Neural cell (in vitro differentiated cells): Measurements from ENCODE around the gene MYRIP.

Source experiments
- EZH2 ChIP-seq: fragments of 200-600, 300-800 bp; shearing (Covaris generic), sonication (generic); IDR thresholded peaks from 2 replicates; pipeline ENCODE4 v1.6.1; 2014; ENCODE audit warnings: antibody characterized with exemption, low read length, borderline replicate concordance, mild to moderate bottlenecking; ENCODE audit not compliant: insufficient read depth, poor library complexity, severe bottlenecking
- POLR2AphosphoS5 ChIP-seq: IDR thresholded peaks from 2 replicates; pipeline ENCODE4 v1.6.1; 2012
- RAD21 ChIP-seq: fragments of 450-650 bp; conservative IDR thresholded peaks from 2 replicates; pipeline ENCODE4 v1.6.1; 2014; ENCODE audit warnings: antibody characterized with exemption, mild to moderate bottlenecking, moderate library complexity
- SMC3 ChIP-seq: fragments of 450-650 bp; conservative IDR thresholded peaks from 2 replicates; pipeline ENCODE4 v1.6.1; 2014; ENCODE audit warnings: antibody characterized with exemption, mild to moderate bottlenecking, moderate library complexity; ENCODE audit not compliant: poor library complexity
- TAF1 ChIP-seq: IDR thresholded peaks from 2 replicates; pipeline ENCODE4 v1.6.1; 2012; ENCODE audit warnings: low read depth
- TF ChIP-seq, protein P1 (sequence below): fragments of 450-650 bp; IDR thresholded peaks from 2 replicates; pipeline ENCODE4 v1.5.1; 2014; ENCODE audit warnings: antibody characterized with exemption, mild to moderate bottlenecking, moderate library complexity; ENCODE audit not compliant: poor library complexity, severe bottlenecking

DNA sequence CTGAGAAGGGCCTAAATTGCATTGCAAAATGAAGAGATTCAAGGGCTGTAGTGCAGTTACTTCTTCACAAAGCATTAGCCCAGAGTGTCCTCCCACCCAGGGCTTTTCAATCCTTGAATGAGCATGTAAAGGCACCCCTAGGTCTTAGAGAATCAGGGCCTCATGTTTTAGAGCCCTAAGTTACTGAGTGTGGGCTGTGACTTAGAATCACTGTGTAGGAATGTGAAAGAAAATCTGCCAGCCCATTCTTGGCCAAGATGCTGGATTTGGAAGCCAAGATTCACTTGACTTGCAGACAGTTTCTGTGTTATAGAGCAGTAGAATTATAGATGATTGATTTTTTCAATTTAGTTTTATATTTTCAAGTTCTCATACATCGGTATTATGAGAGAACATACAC lies 153.2 kb downstream of the MYRIP start:
- TF ChIP-seq, protein P1, sequence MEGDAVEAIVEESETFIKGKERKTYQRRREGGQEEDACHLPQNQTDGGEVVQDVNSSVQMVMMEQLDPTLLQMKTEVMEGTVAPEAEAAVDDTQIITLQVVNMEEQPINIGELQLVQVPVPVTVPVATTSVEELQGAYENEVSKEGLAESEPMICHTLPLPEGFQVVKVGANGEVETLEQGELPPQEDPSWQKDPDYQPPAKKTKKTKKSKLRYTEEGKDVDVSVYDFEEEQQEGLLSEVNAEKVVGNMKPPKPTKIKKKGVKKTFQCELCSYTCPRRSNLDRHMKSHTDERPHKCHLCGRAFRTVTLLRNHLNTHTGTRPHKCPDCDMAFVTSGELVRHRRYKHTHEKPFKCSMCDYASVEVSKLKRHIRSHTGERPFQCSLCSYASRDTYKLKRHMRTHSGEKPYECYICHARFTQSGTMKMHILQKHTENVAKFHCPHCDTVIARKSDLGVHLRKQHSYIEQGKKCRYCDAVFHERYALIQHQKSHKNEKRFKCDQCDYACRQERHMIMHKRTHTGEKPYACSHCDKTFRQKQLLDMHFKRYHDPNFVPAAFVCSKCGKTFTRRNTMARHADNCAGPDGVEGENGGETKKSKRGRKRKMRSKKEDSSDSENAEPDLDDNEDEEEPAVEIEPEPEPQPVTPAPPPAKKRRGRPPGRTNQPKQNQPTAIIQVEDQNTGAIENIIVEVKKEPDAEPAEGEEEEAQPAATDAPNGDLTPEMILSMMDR, result no peak
- TF ChIP-seq POLR2AphosphoS5 (no peak), SMC3 (no peak), TAF1 (no peak), EZH2 (no peak), RAD21 (no peak)
